ENCODE results near the gene RAI1.
A peak's percentile ranks its signal among the peaks of the same experiment; 100 is the strongest.

The RAI1 gene

DNA sequence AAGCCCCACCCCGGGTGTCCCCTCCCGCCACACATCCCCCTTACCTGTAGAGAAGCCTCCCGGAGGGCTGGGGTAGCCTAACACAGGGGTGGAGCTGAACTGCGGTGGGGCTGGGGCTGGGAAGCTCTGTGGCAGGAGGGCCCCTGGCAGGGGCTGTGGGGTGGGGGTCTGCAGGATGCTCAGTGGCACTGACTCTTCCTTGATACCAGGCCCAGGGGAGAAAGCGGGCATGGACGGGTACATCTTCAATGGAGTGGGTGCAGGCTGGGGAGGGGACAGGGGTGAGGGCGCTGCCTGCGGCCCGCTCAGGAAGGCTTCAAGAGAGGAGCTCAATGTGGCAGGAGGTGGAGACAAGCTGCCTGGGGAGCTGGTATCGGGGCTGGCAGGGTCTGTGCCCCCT is 138.8 kb downstream of the RAI1 start:
- DNase-seq = no peak

DNA sequence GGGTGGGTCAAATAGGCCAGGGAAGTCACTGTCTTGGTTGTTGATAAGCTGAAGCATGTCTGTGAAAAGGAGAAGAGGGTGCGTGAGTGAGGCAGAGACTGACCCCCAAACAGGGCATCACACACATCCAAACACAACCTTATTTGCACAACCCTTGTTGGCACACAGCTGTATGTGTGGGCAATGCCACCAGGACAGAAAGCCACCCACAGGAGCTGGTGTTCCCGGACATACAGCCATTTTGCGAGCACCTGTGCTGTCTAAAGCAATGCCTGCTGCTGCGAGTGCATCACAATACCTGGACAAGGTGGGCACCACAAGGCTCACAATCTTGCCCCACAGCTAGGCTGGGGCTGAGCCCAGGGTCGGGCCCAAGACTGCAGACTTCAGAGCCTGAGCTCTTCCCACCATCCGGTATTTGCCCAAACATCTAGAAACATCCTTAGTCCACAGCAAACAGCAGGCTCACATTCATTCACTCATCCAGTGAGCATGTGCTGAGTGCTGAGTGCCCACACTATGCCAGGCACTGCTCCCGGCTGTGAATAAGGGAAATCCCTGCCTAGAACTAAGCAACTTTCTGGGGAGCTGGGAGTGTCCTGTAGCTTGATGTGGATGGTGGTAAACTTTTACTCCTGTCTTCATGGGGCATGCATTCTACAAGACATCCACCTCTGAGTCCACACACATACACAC is 139.4 kb downstream of the RAI1 start:
- DNase-seq = no peak

DNA sequence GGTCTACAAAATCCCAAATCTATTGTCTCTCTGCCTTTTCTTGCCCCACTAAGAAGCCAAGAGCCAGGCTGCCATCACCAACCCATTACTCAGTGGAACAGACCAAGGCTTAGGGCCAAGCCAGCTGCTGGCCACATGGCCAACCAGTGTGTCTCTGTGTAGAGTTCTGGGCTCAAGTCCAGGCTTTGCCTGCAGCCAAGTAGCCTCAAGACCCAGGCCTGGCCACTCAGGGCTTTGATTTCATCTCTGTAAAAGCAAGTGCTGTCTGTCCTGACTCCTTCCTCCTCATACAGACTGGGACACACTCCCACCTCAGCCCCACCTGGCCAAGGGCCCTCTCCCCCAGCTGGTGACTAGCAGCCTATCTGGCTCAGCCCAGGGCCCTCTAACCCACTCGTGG is 140.9 kb downstream of the RAI1 start:
- DNase-seq = no peak

DNA sequence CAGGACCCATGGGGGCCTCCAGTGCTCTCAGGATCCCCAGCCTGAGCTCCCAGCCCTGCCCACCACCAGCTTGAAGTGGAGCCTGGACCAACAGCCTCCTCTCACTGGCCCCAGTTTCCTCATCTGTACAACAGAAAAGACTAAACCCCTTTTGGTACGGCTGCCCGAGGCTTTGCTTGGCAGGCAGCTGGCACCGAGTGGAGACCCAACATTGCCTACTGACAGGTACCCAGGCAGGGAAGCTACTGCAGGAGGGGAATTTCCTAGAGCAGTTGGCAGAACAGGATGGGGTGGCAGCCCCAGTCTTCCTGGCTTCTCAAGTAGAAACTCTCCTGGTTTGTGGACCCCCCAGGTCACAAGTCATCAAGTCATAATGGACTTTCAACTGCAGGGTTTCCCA is 141.4 kb downstream of the RAI1 start:
- no peak for DNase-seq

DNA sequence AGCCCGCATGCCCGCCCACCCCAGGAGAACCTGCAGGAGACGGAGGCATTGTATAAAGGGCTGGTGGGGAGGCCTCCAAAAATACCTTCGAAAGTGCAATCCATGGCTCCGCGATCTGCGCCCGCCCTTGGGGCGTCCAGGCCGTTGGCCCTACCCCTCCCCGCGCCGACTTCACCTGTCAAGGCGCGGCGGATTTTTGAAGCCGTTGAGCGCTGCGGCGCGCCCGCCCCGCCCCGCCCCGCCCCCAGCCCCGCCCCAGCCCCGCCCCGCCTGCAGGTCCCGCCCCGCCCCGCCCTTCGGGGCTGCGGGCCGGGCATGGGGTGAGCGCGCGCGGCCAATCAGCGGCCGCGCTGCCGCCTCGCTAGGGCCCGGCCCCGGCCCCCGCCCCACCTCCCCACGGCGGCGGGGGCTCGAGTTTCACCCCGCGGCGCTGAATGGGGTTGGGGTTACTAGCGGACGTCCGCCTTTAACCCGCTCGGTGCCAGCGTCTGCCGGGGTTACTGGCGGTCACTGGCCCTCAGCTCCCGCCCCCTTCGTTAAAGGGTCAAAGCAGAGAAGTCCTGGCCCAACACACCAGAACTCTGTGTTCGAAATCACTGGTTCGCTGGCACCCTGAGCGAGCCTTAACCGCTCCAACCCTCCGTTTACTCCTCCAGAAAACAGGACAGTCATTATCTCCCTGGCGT is 142.3 kb downstream of the RAI1 start:
- peak; percentile 64 to 70 for DNase-seq

DNA sequence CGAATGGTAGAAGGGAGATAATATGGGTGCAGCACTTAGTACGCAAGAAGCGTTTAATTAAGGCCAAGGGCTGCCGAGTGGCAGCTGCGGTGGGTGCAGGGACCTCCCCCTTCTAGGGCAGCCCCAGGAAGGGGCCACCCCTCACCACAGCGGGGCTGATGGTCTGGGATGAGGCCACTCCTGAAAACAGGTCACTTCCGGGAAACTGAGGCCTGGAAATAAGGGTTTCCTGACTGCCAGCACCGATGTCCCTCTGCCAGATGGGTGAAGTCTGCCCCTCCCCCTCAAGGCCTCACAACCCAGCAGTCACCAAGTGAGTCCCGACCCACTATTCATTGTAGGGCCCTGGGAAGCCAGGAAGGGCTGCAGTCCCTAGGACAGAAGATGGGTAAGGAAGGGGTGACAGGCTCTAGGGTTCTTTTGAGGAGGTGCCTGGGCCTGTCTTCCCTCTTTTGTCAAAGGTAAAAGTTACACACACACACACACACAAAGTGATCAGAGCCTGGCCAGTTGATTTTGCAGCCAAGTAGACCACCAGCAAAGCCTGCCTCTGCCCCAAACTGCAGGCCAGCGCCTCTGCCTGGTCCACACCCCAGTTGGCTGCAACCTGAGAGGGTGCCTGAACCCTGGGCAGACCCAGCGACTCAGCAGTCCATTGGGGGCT is 143.0 kb downstream of the RAI1 start:
- DNase-seq = no peak

DNA sequence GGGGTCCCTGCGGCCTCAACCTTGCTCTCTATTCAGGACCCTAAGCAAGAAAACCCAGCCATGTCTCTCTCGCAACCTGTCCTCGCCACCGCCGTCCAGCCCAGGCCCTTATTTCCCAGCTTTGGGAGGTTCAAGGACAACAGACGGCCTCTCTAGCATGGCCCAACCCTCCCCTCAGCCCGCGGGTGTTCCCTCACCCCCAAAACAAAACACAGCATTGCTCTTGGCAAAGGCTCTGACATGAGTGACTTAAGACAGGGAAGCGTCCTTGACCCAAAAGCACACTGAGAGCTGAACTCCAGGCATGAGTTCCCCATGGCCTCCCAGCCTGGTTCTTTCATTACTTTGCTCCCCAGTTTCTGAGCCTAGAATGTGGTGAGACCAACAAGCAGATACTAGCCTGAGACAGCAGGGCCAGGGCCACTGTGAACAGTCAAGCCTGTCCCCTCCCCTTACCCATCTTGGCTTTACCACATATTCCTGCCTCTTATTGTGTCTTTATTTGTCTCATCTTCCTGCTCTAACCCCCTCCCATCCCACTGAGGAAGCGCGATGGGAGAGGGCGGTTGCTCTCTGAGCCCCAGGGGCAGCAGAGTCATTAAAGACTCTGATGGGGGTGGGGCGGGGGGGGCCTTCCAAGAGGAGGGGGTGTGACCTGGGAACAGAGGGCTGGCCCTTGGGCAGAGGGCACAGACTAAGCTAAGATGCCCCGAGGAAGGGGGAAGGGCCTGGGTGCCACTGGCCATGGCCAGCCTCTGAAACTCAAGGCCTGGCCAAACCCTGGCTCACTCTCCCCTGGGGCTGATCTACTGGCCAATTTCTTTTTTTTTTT is 143.7 kb downstream of the RAI1 start:
- no peak for DNase-seq

- no peak for DNase-seq
These were observed 145.1 kb downstream of the RAI1 start for GRCh38 chr17:17826342-17826713.

- no peak for DNase-seq
These were observed 145.9 kb downstream of the RAI1 start for GRCh38 chr17:17826942-17827785.

DNA sequence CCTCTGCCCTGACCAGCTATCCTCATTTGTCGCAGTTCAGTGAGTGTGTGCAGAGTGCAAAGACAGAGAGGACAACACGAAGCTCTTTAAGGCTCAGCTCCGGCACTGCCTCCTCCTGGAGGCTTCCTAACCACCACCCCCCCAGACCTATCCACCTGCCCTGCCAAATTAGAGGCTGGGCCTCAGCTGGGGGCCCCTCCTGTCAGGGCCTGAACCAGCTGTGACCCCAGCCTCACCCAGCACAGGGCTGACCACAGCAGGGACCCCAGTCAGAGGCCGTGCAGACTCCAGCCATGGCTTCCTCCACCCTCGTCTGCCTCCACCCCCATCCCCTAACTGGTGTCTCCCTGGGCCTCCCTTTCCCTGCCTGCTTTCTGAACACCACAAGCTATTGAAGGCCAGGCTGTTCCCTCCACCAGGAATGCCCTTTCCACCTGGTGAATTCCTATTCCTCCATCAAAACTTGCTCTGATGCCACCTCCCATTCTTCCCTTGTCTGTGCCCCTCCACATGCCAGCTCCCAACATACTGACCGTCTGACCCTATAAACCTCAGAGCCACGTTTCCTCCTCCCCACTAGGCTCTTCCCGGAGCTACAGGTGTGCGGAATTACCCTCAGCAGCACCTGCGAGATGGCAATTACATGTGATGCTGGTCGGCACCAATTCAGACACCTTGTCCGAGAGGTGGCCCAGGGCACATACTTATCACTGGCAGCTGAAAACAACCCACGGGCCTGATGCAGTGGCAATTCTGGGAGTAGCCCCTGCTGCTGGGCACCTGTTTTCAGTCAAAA is 146.8 kb downstream of the RAI1 start:
- DNase-seq = no peak

GRCh38 chr17:17830269-17830567 is 149.0 kb downstream of the RAI1 start:
- no peak for DNase-seq

DNA sequence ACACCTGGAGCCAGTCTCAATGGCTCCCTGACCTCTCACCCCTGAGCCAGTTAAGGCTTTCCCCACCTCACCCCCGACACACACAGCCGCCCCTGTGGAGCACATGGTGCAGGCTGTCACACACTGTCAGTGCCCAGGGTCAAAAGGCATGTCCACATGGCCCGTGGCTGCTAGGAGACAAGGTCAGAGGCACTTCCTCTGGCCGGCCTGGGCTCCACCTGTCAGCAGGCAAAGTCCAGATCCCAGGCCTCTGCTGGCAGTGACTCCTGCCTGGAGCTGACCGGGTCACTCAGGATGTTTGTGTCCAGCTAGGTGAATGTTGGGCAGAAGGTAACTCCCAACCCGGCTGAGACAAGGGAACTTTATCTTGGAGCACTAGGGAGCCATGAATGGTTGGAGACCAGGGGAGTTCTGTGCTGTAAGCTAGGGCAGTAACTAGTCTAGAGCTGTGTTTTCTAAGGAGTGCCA is 149.5 kb downstream of the RAI1 start:
- no peak for DNase-seq

DNA sequence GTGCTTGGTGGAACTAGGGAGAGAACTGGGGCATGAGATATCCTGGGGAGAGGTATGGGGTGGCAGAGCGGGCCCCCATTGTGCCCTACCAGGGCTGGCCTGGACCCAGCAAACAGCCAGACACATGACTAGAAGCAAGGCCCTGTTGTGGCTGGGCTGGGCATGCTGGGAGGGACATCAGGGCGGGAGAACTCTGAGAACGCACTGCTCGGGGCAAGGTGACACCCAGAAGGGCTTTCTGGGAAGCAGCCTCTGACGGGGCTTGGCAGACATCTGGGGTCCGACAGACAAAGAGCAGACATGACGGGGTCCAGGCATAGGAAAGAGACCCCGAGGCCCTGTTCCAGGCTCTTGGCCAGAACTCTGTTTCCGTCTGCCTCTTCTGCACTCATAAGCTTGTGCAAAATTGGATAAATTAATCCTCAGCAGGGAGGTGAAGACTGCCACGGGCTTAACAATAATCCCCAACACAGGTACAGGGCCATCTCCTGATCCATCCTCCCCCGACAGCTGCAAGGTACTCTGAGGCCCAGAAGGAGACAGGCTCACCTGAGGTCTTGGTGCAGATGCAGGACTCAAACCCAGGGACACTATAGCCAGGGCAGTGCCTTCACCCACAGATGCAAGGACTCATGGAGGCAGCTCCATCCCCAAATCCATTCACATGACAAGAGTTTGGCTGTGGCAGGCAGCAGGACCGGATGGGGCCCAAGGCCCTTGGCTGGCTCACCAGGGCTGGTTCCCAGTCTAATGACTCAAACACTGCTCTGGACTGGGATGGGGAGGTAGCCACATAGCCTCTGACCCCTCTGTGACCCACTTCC is 150.2 kb downstream of the RAI1 start:
- no peak for DNase-seq

- no peak for DNase-seq
These were observed 150.7 kb downstream of the RAI1 start for GRCh38 chr17:17832032-17832363.

- DNase-seq = no peak
These were observed 152.6 kb downstream of the RAI1 start for GRCh38 chr17:17833658-17834357.

- no peak for DNase-seq
These were observed 153.7 kb downstream of the RAI1 start for GRCh38 chr17:17834974-17835373.

- DNase-seq = peak in 1 of 2 donors; percentile 23
These were observed 154.4 kb downstream of the RAI1 start for GRCh38 chr17:17835415-17836249.

- peak; percentile 95 to 97 for DNase-seq
These were observed 155.1 kb downstream of the RAI1 start for GRCh38 chr17:17836250-17836817.

Measured in activated CD4-positive, alpha-beta T cell treated with anti-CD3 and anti-CD28 coated beads for 4 hours (primary cell).